Measurements from ENCODE around the gene TRPC1.

- TF ChIP-seq CTCF (conservative IDR thresholded peaks at IDR 0.05) = no peak
- TF ChIP-seq ZFX (IDR thresholded peaks at IDR 0.05) = no peak
Observed at GRCh38 chr3:142785996-142786395, 62.2 kb downstream of the TRPC1 start.
